Measurements from ENCODE around the gene SF3B2. TPM values are rescaled to one million over a fixed set of nuclear protein-coding genes. Genes with fewer than 3 reads are reported as not detected.

Gene SF3B2
- total and polyA plus RNA-seq, 2 experiments from 2014 or later: 120 to 155 TPM

DNA sequence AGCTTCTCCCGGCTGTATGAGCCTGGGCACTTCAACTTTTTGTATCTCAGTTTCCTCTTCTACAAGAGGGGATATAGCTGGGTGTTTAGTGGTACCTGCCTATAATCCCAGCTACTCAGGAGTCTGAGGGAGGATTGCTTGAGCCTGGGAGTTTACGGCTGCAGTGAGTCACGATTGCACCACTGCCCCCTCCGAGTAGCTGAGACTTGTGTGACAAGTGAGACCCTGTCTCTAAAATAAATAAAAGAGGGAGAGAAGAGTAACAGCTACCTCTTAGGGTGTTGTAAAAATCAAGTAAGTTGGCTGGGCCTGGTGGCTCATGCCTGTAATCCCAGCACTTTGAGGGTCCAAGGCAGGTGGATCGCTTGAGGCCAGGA, 15.8 kb upstream of the SF3B2 start:
- H3K4me1 ChIP-seq (ENCODE audit: insufficient read depth): no peaks in the 10 kb centered on the region
- TF ChIP-seq, protein P1, sequence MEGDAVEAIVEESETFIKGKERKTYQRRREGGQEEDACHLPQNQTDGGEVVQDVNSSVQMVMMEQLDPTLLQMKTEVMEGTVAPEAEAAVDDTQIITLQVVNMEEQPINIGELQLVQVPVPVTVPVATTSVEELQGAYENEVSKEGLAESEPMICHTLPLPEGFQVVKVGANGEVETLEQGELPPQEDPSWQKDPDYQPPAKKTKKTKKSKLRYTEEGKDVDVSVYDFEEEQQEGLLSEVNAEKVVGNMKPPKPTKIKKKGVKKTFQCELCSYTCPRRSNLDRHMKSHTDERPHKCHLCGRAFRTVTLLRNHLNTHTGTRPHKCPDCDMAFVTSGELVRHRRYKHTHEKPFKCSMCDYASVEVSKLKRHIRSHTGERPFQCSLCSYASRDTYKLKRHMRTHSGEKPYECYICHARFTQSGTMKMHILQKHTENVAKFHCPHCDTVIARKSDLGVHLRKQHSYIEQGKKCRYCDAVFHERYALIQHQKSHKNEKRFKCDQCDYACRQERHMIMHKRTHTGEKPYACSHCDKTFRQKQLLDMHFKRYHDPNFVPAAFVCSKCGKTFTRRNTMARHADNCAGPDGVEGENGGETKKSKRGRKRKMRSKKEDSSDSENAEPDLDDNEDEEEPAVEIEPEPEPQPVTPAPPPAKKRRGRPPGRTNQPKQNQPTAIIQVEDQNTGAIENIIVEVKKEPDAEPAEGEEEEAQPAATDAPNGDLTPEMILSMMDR (IDR thresholded peaks at IDR 0.05; ENCODE audit: poor library complexity): no peak
- TF ChIP-seq EZH2 (IDR thresholded peaks at IDR 0.05; ENCODE audit: borderline replicate concordance) (no peak), EZH2phosphoT487 (IDR thresholded peaks at IDR 0.05; ENCODE audit: low read depth, severe bottlenecking, unreplicated experiment) (no peak)
- H3K9me2 ChIP-seq (replicated peaks; ENCODE audit: insufficient read depth): no peaks in the 10 kb centered on the region
- no peak for DNase-seq (ENCODE audit: low spot score)
- H3K36me3 ChIP-seq (replicated peaks; ENCODE audit: insufficient read depth, low read depth): no peaks in the 10 kb centered on the region
- no peak overlapping the region for H3K4me2 ChIP-seq
- H3K9me3 ChIP-seq (ENCODE audit: low read depth): no peaks in the 10 kb centered on the region
- 79% methylated on average over 5 of the region's 5 CpGs for WGBS (ENCODE audit: low lambda C conversion rate, missing lambda C conversion rate)
- H3K79me2 ChIP-seq: no peaks in the 10 kb centered on the region
- H4K20me1 ChIP-seq (ENCODE audit: insufficient read depth, poor library complexity, severe bottlenecking): no peaks in the 10 kb centered on the region
- no peak overlapping the region for H2AFZ ChIP-seq
- no peaks in the 10 kb centered on the region for H3K27me3 ChIP-seq
- H3K4me3 ChIP-seq: no peak overlapping the region
- H3K27ac ChIP-seq: no peak overlapping the region

DNA sequence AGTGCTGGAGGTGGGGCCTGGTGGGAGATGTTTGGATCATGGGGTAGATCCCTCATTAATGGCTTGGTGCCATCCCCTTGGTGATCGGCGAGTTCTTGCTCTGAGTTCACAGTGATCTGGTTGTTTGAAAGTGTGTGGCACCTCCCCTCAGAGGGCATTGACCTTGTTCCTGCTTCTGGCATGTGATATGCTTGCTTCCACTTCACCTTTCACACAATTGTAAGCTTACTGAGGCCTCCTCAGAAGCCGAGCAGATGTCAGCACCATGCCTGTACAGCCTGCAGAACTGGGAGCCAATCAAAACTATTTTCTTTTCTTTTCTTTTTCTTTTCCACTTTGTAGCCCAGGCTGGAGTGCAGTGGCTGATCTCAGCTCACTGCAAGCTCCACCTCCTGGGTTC, 14.8 kb upstream of the SF3B2 start:
- Histone ChIP-seq H3K9me3 (ENCODE audit: low read depth) (no peaks in the 10 kb centered on the region), H3K4me2 (no peak overlapping the region), H3K36me3 (replicated peaks; ENCODE audit: insufficient read depth, low read depth) (no peaks in the 10 kb centered on the region), H3K4me1 (ENCODE audit: insufficient read depth) (no peaks in the 10 kb centered on the region), H4K20me1 (ENCODE audit: insufficient read depth, poor library complexity, severe bottlenecking) (no peaks in the 10 kb centered on the region), H3K9me2 (replicated peaks; ENCODE audit: insufficient read depth) (no peaks in the 10 kb centered on the region), H3K27me3 (no peaks in the 10 kb centered on the region), H3K27ac (no peak overlapping the region), H3K79me2 (no peaks in the 10 kb centered on the region), H2AFZ (no peak overlapping the region), H3K4me3 (no peak overlapping the region)
- WGBS (ENCODE audit: low lambda C conversion rate, missing lambda C conversion rate): 96% methylated on average over 3 of the region's 3 CpGs
- no peak for DNase-seq (ENCODE audit: low spot score)
- TF ChIP-seq, protein P1 (IDR thresholded peaks at IDR 0.05; ENCODE audit: poor library complexity): no peak
- no peak for TF ChIP-seq EZH2phosphoT487 (IDR thresholded peaks at IDR 0.05; ENCODE audit: low read depth, severe bottlenecking, unreplicated experiment)

DNA sequence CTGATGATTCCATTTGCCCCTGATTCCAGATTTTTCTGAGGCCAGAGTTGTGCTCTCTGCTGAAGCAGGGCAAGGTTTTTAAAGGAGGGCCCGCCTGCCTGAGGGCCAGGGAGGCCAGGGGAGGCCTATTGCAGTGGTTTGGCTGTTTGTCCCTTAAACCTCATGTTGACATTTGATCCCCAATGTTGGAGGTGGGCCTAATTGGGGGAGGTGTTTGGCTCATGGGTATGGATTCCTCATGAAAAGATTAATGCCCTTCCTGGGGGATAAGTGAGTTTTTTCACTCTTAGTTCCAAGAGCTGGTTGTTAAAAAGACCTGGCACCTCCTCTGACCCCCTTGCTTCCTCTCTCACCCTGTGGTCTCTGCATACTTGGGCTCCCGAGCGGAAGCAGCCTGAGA, 12.4 kb upstream of the SF3B2 start:
- Histone ChIP-seq H2AFZ (no peak overlapping the region), H3K4me3 (no peak overlapping the region), H3K9me2 (replicated peaks; ENCODE audit: insufficient read depth) (no peaks in the 10 kb centered on the region), H3K27ac (no peak overlapping the region), H3K9me3 (ENCODE audit: low read depth) (no peaks in the 10 kb centered on the region), H3K36me3 (replicated peaks; ENCODE audit: insufficient read depth, low read depth) (no peaks in the 10 kb centered on the region), H3K79me2 (no peaks in the 10 kb centered on the region), H3K27me3 (no peaks in the 10 kb centered on the region), H3K4me1 (ENCODE audit: insufficient read depth) (no peaks in the 10 kb centered on the region), H3K4me2 (no peak overlapping the region), H4K20me1 (ENCODE audit: insufficient read depth, poor library complexity, severe bottlenecking) (no peaks in the 10 kb centered on the region)
- TF ChIP-seq EZH2phosphoT487 (IDR thresholded peaks at IDR 0.05; ENCODE audit: low read depth, severe bottlenecking, unreplicated experiment) (no peak), EZH2 (IDR thresholded peaks at IDR 0.05; ENCODE audit: borderline replicate concordance) (no peak)
- TF ChIP-seq, protein P1 (IDR thresholded peaks at IDR 0.05; ENCODE audit: poor library complexity): no peak
- no peak for DNase-seq (ENCODE audit: low spot score)
- 93% methylated on average over 3 of the region's 3 CpGs for WGBS (ENCODE audit: low lambda C conversion rate, missing lambda C conversion rate)
